H54 (cell line): ENCODE results near the gene ITPR1.

Experiments used
- DNase-seq: peaks from one replicate; pipeline ENCODE4 v3.0.0; 2011; ENCODE audit warnings: low spot score, mixed read lengths; ENCODE audit not compliant: insufficient read length
- FAIRE-seq: peaks from 3 replicates; lab custom pipeline; 2011; peaks lifted over from hg19 to GRCh38; lab: Jason Lieb, UNC
- POLR2A ChIP-seq: IDR thresholded peaks from 2 replicates; pipeline ENCODE4 v1.6.1; 2011; ENCODE audit warnings: low read depth, mild to moderate bottlenecking, low read length

ITPR1 gene

DNA sequence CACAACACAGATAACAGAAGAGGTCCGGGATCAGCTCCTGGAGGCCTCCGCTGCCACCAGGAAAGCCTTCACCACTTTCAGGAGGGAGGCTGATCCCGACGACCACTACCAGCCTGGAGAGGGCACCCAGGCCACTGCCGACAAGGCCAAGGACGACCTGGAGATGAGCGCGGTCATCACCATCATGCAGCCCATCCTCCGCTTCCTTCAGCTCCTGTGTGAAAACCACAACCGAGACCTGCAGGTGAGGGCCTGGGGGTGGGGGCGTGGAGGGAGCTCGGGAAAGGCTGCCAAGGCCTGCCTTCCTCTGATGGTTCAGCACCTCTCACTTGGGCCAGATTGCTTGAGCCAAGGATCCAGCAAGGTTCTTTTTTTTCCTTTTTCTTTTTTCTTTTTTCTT is 275.4 kb downstream of the ITPR1 start:
- no peak for DNase-seq
- no peak for FAIRE-seq
- TF ChIP-seq POLR2A: no peak

DNA sequence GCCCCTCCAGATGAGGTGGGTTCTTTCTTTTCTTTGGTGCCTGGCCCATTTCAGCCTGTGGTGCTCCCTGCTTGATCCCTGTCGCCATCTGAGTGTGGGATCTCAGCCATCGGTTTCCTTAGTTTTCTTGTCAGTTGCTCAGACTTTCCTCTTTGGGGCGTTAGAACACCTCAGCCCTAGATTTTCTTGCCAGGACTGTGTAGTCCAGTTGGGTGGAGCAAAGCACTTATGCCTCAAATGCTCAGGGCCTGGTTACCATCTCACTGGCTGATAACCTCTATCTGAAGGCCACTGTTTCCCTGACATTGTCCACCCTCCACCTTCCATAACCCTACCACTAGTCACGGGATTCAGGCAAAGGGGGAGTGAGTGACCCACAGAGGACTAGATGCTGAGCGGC is 277.4 kb downstream of the ITPR1 start:
- FAIRE-seq (no peak), DNase-seq (no peak)
- TF ChIP-seq POLR2A: no peak

DNA sequence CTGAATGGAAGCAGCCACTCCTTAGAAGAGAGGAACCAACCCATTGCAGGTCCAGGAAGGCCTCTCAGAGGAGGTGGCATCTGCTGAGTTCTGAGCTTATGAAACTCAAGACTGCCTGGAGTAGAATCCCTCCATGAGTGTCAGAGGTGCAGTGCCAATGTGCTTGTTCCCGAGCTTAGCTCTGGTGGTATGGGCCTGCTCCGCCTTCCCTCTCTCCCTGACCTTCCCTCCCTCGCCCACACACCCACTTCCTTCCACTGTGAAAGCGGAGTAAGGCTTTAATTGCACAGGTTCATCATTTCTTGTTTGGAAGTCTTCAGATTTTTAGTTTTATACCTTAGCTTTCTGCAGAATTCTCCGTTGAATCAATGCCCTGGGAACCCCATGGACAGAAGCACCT is 278.1 kb downstream of the ITPR1 start:
- FAIRE-seq (no peak), DNase-seq (no peak)
- TF ChIP-seq POLR2A: no peak

DNA sequence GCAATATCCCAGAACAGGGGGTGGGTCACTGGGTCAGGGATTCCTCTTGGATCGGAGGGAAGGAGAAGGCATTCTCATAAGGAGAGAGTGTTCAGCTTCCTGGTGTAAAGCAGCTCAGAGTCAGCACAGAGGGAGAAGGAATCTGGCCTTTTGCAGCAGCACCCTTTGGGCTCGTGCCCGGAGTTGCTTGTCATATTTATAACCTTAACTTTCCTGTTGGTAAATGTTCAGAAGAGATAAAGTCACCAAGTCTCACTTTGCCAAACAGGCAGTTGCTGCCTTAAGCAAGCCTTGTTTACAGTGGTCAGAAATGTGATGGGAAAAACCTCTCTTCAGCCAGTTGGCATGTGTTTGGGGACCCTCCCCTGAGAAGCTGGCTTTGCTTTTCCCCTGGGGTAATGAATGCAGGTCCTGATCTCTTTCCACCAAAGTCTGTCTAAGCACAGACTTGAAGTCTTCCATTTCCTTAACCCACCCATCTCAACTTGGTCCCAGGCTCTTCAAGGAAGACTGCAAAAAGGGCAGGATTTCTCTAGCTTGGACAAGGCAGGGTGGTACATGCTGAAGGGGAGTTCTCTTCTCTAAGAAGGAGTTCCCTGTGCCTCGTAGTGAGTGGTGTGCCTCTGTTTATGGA is 279.1 kb downstream of the ITPR1 start:
- DNase-seq (peak; percentile 18), FAIRE-seq (no peak)
- no peak for TF ChIP-seq POLR2A

DNA sequence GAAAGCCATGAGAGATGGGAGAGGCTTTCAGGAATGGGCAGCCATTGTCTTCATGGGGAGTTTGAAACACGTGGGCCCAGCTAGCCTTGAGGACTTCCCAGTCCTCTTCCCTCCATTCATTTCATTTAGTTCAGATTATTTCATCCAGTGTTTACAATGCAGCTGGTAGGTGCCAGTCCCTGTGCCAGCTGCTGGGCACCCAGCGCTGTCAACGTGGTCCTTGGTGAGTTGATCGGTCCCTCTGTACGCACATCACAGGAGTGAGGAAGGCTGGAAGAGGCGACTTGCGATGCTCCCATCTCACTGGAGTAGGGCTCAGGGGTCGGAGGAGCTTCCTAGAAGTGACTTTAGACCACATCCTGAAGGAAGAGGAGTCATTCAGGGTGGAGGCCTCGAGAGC is 279.7 kb downstream of the ITPR1 start:
- FAIRE-seq (no peak), DNase-seq (no peak)
- TF ChIP-seq POLR2A: no peak

DNA sequence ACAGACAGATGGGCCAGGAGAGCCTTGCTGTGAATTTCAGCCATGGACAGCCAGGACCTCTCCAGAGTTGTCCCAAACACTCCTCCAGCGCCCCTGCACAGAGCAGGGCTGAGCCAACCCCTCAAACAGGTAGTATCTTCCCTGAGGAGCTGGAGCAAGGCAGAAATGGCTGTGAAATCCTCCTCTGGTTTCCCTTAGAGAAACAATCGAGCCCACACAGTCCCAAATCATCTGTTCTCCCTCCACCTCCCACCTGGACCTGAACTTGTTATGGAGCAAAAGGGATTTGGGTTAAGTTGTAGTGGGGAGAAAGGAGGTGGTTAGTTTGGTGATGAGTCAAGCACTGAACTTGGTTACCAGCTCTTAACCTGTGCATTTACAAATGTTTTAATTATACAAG is 280.4 kb downstream of the ITPR1 start:
- no peak for DNase-seq
- no peak for FAIRE-seq
- no peak for TF ChIP-seq POLR2A

DNA sequence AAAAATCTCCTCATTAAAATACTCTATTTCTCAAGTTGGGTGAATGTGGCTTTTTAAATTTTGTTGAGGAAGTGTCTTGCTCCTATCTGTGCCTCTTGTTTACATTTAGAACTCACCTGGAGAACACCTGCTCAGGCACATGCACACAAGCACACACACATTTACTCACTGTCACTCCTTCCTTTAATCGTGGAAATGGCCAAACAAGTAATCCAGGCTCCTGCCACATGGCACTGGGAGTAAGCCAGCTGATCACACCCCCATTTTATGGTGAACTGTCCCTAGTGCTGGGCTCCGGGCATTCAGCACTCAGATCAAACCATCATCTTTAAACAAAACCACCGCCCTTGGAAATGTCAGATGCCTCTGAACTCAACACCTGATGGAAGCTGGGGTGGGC is 281.4 kb downstream of the ITPR1 start:
- FAIRE-seq (no peak), DNase-seq (no peak)
- no peak for TF ChIP-seq POLR2A

DNA sequence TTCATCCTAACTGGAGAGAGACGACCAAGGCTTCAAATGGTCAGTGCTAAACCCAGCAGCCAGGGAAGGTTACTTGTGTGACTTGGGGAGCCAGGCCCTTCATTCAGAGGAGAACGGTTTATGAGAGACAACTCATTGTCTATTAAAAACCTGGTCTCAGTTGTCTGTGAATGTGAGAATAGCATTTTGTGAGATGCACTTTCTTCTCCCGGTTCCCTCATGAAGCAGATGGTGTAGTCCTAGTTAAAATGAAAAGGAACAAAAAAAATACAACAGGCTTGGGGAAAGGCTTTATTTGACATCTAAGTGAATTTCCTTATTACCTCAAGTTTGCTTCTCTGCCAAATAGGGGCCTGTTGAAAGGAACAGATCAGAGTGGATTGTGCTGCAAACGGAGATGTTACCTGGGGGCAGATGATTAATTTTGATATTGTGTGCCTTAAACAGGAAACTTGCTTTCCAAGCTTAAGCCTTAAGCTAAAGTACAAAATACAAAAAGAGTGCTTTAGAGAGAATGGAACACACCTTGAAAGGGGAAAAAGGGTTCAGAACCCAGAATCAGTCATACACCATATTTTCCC is 283.3 kb downstream of the ITPR1 start:
- FAIRE-seq (no peak), DNase-seq (no peak)
- no peak for TF ChIP-seq POLR2A

DNA sequence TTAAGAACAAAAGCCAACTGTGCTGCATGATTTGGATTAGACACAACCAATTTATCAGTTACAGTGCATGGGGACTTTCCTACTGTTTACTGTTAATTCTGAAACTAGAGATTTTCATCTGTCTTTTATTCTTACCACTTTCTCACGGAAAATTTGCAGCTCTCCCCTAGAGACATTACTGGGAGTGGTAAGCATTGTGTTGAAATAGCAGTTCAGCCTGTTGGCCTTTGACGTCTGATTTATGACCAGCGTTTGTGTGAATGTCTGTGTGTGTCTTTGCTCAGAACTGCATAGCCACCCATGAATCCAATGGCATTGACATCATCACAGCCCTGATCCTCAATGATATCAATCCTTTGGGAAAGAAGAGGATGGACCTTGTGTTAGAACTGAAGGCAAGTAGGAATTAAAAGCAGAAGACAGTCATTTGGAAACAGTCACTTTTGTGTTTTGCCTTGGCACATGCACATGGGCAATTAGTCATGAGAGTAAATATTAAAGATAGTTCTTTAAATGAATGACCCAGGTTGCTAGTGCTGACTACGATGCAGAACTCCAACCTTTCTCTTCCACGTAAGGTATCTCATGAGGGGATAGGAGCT is 283.9 kb downstream of the ITPR1 start:
- DNase-seq (no peak), FAIRE-seq (no peak)
- TF ChIP-seq POLR2A: no peak

DNA sequence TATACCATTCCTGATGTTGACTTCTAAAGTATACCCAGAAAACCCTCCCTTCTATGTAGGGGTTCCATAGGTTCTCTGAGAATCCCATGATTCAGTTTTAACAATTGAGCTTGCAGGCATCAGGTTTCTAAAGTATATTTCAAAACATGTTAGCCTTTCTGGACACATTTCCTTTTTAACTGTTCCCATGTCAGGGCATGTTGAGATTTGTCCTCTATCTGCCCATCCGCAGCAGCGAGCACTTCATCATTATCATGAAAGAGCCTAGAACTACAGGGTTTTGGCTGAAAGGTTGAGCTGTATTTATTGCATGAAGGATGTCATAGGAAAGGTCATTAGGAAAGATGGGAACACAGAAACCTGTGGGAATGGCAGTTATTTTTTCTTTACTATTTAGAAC is 285.0 kb downstream of the ITPR1 start:
- DNase-seq: no peak
- no peak for FAIRE-seq
- no peak for TF ChIP-seq POLR2A

DNA sequence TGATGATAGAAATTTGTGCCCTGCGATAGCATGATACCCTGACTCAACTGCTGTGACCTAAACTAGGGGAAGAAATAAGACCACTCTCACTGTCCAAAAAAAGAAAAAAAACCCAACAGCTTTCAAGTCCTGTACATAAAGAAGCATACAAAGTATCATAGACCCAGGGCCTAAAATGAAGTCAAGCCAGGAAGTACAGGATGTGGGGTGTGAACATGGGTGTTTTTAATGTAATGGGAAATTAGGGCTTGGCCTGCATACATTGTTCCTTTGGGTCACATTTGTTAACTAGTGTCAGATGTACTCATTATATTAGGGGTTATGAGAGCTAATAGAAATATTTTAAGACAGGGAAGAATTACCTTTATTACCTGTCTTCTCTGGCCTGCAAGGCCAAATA is 285.6 kb downstream of the ITPR1 start:
- TF ChIP-seq POLR2A: no peak
- DNase-seq (no peak), FAIRE-seq (no peak)

DNA sequence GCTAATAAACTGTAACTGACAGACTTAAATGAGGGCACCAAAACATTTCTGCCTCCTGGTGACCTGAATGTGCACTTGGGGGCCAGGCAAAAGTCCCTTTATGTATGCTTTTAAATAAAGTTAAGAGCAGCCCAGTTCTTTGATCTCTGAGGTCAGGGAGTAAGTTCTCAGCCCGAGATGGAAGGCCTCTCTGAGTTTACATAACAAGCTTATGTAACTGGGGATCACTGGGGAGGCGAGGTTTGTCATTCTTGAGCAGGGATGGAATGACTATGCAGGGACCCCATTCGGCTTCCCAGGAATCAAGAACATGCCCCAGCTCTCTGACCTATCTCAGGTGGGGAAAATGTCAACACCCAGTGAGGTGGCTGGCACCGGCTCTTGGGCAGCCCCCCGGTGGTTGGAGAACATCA is 287.4 kb downstream of the ITPR1 start:
- no peak for DNase-seq
- TF ChIP-seq POLR2A: no peak
- no peak for FAIRE-seq

DNA sequence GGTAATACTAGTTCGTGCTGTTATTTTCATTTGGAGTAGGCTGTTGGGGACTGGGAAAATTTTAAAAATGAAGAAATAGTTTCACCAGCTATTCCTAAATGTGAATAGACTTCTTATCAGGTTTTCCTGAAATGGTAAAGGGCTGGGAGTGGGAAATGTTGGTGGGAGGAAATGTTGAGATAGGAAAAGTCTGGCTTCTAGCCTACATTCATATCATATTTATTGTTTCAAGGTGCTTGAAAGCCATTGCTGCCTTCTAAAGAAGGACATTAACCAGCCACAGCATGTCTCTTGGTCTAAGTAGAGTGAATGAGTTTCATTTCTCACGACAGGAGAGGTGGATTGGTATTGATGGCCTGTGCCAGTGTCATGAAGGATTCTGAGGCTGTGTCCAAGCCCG is 288.9 kb downstream of the ITPR1 start:
- no peak for TF ChIP-seq POLR2A
- no peak for FAIRE-seq
- no peak for DNase-seq

DNA sequence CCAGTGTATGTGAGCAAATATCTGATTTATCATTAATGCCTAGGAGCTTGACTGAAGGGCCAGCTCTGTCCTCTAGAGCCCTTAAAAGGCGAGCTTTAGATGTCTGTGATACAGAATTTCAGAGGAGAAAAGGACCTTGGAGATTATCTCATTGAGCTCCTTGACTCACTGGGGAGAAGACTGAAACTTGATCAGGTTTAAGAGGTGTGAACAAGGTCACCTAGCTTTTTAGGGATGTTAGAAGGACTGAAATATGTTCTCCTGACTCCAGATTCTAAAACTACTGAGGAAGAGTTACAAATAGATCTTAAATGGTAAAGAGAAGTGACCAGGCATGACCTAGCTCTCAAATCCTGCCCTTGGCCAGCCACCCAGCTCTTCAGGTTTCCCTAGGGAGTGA is 292.4 kb downstream of the ITPR1 start:
- FAIRE-seq (no peak), DNase-seq (no peak)
- no peak for TF ChIP-seq POLR2A

DNA sequence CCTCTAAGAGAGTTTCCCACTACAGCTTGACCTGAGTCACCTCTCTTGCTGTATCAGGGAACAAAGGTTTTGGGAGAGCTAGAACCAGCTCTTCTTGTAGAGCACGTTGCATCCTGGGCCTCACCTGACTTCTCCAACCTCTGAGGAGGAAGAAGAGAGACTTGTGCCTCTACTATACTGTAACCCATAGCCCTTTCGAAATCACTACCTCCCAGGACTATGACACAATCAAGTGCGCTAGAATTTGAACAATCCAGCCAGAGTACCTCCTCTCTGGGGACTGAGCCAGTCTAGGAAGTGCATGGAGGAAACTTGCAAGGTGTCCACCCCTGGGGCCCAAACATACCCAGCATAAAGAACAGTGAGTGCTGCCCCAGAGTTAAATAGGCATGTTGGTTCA is 293.3 kb downstream of the ITPR1 start:
- DNase-seq (no peak), FAIRE-seq (no peak)
- no peak for TF ChIP-seq POLR2A
